H1 (cell line): ENCODE results near the gene FANCL. TPM values are rescaled to one million over a fixed set of nuclear protein-coding genes. Genes with fewer than 3 reads are reported as not detected.

ENCODE experiments used
- E2F6 ChIP-seq: IDR thresholded peaks from 2 replicates; pipeline ENCODE4 v1.6.1; 2012; ENCODE audit warnings: inconsistent platforms
- MAX ChIP-seq: IDR thresholded peaks from 2 replicates; pipeline ENCODE4 v1.6.1; 2012; ENCODE audit warnings: inconsistent platforms
- POU5F1 ChIP-seq: IDR thresholded peaks from 2 replicates; pipeline ENCODE4 v1.6.1; 2011; ENCODE audit warnings: low read depth, mild to moderate bottlenecking, low read length, moderate library complexity
- RBBP5 ChIP-seq: IDR thresholded peaks from 2 replicates; pipeline ENCODE4 v1.7.1; 2012; ENCODE audit warnings: low read depth, mild to moderate bottlenecking, inconsistent platforms, low read length, moderate library complexity, borderline replicate concordance
- TCF12 ChIP-seq: IDR thresholded peaks from 2 replicates; pipeline ENCODE4 v1.6.1; 2011; ENCODE audit warnings: low read depth, mild to moderate bottlenecking, low read length
- TEAD4 ChIP-seq: IDR thresholded peaks from 2 replicates; pipeline ENCODE4 v1.6.1; 2012; ENCODE audit warnings: low read depth, low read length, inconsistent platforms, mixed read lengths
- polyA plus RNA-seq, 7 experiments: library from polyadenylated mRNA; depleted of rRNA in 3 of 7; stranded (reverse) in 5 of 7; unstranded in 2 of 7; fragments of >200 nt in 5 of 7; fragments of 200-250 nt in 2 of 7; gene quantifications; 1 replicate in 5 of 7; 2 replicates in 1 of 7; 4 replicates in 1 of 7; pipeline versions ENCODE4 v1.2.1 to v1.2.3, GENCODE V29; 2011 to 2013; ENCODE audit warnings: missing spikeins in 2 of 7, mixed read lengths in 2 of 7
- total RNA-seq: library from RNA; stranded (reverse); fragmentation: NEBNext Ultra II Directional; extraction: Animal tissue kit (Norgen Biotek cat#: 25700); gene quantifications from 2 replicates; pipeline ENCODE4 v1.2.1, GENCODE V29; 2021
- TF ChIP-seq, protein P1 (sequence below): fragments of 300-600 bp; sonication (generic); IDR thresholded peaks from 2 replicates; pipeline ENCODE4 v1.7.1; 2012; ENCODE audit warnings: low read length, moderate library complexity, mild to moderate bottlenecking, inconsistent platforms; ENCODE audit not compliant: insufficient replicate concordance
- TF ChIP-seq, protein P2 (sequence below): IDR thresholded peaks from 2 replicates; pipeline ENCODE4 v1.6.1; 2012; ENCODE audit warnings: low read length, inconsistent platforms

Gene FANCL
- total and polyA plus RNA-seq, 2 of the 8 experiments (the other 6 are each of a cell fraction or from before 2014, with no cell fraction given): 38.7 to 55.9 TPM

DNA sequence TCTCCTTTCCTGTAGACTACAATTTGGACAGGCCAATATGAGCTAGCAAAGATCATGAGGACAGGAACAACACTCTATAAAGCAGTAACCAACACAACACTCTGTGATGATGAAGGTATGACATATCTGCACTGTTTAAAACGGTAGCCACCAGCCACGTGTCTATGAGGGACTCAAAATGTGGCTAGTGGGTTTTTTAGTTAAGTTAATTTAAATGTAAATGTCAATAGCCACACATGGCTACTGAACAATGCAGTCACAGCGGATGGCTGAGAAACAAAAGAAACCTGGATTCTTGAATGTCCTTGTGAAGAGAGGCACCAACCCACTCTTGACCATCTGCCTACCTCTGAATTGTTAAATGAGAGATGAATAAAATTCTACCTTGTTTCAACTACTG lies 33.9 kb downstream of the FANCL start (continued):
- TF ChIP-seq, protein P1, sequence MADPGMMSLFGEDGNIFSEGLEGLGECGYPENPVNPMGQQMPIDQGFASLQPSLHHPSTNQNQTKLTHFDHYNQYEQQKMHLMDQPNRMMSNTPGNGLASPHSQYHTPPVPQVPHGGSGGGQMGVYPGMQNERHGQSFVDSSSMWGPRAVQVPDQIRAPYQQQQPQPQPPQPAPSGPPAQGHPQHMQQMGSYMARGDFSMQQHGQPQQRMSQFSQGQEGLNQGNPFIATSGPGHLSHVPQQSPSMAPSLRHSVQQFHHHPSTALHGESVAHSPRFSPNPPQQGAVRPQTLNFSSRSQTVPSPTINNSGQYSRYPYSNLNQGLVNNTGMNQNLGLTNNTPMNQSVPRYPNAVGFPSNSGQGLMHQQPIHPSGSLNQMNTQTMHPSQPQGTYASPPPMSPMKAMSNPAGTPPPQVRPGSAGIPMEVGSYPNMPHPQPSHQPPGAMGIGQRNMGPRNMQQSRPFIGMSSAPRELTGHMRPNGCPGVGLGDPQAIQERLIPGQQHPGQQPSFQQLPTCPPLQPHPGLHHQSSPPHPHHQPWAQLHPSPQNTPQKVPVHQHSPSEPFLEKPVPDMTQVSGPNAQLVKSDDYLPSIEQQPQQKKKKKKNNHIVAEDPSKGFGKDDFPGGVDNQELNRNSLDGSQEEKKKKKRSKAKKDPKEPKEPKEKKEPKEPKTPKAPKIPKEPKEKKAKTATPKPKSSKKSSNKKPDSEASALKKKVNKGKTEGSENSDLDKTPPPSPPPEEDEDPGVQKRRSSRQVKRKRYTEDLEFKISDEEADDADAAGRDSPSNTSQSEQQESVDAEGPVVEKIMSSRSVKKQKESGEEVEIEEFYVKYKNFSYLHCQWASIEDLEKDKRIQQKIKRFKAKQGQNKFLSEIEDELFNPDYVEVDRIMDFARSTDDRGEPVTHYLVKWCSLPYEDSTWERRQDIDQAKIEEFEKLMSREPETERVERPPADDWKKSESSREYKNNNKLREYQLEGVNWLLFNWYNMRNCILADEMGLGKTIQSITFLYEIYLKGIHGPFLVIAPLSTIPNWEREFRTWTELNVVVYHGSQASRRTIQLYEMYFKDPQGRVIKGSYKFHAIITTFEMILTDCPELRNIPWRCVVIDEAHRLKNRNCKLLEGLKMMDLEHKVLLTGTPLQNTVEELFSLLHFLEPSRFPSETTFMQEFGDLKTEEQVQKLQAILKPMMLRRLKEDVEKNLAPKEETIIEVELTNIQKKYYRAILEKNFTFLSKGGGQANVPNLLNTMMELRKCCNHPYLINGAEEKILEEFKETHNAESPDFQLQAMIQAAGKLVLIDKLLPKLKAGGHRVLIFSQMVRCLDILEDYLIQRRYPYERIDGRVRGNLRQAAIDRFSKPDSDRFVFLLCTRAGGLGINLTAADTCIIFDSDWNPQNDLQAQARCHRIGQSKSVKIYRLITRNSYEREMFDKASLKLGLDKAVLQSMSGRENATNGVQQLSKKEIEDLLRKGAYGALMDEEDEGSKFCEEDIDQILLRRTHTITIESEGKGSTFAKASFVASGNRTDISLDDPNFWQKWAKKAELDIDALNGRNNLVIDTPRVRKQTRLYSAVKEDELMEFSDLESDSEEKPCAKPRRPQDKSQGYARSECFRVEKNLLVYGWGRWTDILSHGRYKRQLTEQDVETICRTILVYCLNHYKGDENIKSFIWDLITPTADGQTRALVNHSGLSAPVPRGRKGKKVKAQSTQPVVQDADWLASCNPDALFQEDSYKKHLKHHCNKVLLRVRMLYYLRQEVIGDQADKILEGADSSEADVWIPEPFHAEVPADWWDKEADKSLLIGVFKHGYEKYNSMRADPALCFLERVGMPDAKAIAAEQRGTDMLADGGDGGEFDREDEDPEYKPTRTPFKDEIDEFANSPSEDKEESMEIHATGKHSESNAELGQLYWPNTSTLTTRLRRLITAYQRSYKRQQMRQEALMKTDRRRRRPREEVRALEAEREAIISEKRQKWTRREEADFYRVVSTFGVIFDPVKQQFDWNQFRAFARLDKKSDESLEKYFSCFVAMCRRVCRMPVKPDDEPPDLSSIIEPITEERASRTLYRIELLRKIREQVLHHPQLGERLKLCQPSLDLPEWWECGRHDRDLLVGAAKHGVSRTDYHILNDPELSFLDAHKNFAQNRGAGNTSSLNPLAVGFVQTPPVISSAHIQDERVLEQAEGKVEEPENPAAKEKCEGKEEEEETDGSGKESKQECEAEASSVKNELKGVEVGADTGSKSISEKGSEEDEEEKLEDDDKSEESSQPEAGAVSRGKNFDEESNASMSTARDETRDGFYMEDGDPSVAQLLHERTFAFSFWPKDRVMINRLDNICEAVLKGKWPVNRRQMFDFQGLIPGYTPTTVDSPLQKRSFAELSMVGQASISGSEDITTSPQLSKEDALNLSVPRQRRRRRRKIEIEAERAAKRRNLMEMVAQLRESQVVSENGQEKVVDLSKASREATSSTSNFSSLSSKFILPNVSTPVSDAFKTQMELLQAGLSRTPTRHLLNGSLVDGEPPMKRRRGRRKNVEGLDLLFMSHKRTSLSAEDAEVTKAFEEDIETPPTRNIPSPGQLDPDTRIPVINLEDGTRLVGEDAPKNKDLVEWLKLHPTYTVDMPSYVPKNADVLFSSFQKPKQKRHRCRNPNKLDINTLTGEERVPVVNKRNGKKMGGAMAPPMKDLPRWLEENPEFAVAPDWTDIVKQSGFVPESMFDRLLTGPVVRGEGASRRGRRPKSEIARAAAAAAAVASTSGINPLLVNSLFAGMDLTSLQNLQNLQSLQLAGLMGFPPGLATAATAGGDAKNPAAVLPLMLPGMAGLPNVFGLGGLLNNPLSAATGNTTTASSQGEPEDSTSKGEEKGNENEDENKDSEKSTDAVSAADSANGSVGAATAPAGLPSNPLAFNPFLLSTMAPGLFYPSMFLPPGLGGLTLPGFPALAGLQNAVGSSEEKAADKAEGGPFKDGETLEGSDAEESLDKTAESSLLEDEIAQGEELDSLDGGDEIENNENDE: peak; percentile 77
- TF ChIP-seq, protein P2, sequence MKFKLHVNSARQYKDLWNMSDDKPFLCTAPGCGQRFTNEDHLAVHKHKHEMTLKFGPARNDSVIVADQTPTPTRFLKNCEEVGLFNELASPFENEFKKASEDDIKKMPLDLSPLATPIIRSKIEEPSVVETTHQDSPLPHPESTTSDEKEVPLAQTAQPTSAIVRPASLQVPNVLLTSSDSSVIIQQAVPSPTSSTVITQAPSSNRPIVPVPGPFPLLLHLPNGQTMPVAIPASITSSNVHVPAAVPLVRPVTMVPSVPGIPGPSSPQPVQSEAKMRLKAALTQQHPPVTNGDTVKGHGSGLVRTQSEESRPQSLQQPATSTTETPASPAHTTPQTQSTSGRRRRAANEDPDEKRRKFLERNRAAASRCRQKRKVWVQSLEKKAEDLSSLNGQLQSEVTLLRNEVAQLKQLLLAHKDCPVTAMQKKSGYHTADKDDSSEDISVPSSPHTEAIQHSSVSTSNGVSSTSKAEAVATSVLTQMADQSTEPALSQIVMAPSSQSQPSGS: no peak
- no peak for TF ChIP-seq POU5F1
- TF ChIP-seq RBBP5: no peak
- TF ChIP-seq TCF12: 0 out of 2 replicates have a peak, but pooled peaks have one; percentile 43
- 0 out of 2 replicates have a peak, but pooled peaks have one; percentile 40 for TF ChIP-seq TEAD4
- peak; percentile 73; the same call in 1 of the 2 replicates for TF ChIP-seq E2F6
- peak; percentile 84 for TF ChIP-seq MAX
